HCT116 (cell line): Measurements from ENCODE around the gene FAM170B. TPM values are rescaled to one million over a fixed set of nuclear protein-coding genes. Genes with fewer than 3 reads are reported as not detected.

ENCODE experiments used
- ATAC-seq: fragments of 200-7000 bp; cut with Tn5 transposase; 2 replicates; pipeline ENCODE4 v1.9.1; 2020; ENCODE audit warnings: mild to moderate bottlenecking, moderate library complexity
- BruUV-seq: library from RNA; stranded (reverse); fragments of 400-500 nt; replicated peaks from 2 replicates; lab custom pipeline; 2021; lab: Mats Ljungman, UMichigan
- CTCF ChIA-PET: fragments of 300-600 bp; sonication (Branson Sonifier 250); formaldehyde crosslinking; loops from one replicate; lab custom pipeline; 2021; ENCODE audit warnings: antibody characterized with exemption; lab: Charles Lee
- POLR2A ChIA-PET: fragments of 300-600, 350-600 bp; sonication (Branson Sonifier 250); formaldehyde crosslinking; loops from one replicate; lab custom pipeline; 2021; ENCODE audit warnings: antibody characterized with exemption; lab: Charles Lee
- RAD21 ChIA-PET, 2 experiments: fragments of 300-600 bp; sonication (Branson Sonifier 250); formaldehyde crosslinking; loops; one replicate each; lab custom pipeline; 2023; ENCODE audit warnings: low total read pairs in 2 of 2; ENCODE audit not compliant: uncharacterized antibody in 2 of 2, unreplicated experiment in 2 of 2, low non-redundant PET in 1 of 2; lab: Charles Lee
- DNase-seq: peaks from one replicate; pipeline ENCODE4 v3.0.0-alpha.2; 2010; ENCODE audit warnings: low read depth, low spot score
- H2AFZ ChIP-seq: fragments of 200-600 bp; shearing (Covaris generic), sonication (generic); 2 replicates; pipeline ENCODE4 v1.6.1; 2017; ENCODE audit warnings: low read depth, mixed run types, mixed read lengths, antibody characterized with exemption, low read length; ENCODE audit not compliant: poor library complexity, severe bottlenecking
- H3K27ac ChIP-seq: 2 replicates; pipeline ENCODE4 v1.5.1; 2012; ENCODE audit warnings: low read depth, low read length
- H3K27me3 ChIP-seq: fragments of 200-600 bp; sonication (generic); 2 replicates; pipeline ENCODE4 v1.6.1; 2016; ENCODE audit warnings: mixed run types, low read length, mixed read lengths; ENCODE audit not compliant: insufficient read depth
- H3K36me3 ChIP-seq, 2 experiments: fragments of 200-500 bp in 1 of 2; fragments of 200-600 bp in 1 of 2; sonication (Bioruptor generic) in 1 of 2; sonication (generic) in 1 of 2; 2 replicates each; pipeline versions ENCODE4 v1.5.1 to v1.6.1; 2014 to 2016; ENCODE audit warnings: low read length in 2 of 2, inconsistent platforms in 1 of 2, mixed read lengths in 1 of 2, mixed run types in 1 of 2; ENCODE audit not compliant: insufficient read depth in 2 of 2, control insufficient read depth in 1 of 2
- H3K4me1 ChIP-seq, 2 experiments: fragments of 200-600 bp in 1 of 2; sonication (generic) in 1 of 2; 2 replicates each; pipeline versions ENCODE4 v1.5.1 to v1.6.1; 2012 to 2017; ENCODE audit warnings: low read length in 2 of 2, inconsistent platforms in 1 of 2, mild to moderate bottlenecking in 1 of 2, mixed read lengths in 1 of 2, mixed run types in 1 of 2, moderate library complexity in 1 of 2; ENCODE audit not compliant: insufficient read depth in 2 of 2, control insufficient read depth in 1 of 2
- H3K4me2 ChIP-seq: fragments of 200-600 bp; sonication (generic); 2 replicates; pipeline ENCODE4 v1.6.1; 2017; ENCODE audit warnings: mixed run types, low read length, mixed read lengths
- H3K4me3 ChIP-seq, 2 experiments: fragments of 200-600 bp in 1 of 2; sonication (generic) in 1 of 2; replicated peaks in 1 of 2; 2 replicates each; pipeline ENCODE4 v1.5.1; 2011 to 2016; ENCODE audit warnings: low read length in 2 of 2, control low read depth in 1 of 2, low read depth in 1 of 2, mild to moderate bottlenecking in 1 of 2, mixed read lengths in 1 of 2, mixed run types in 1 of 2
- H3K79me2 ChIP-seq: fragments of 200-600 bp; sonication (generic); 2 replicates; pipeline ENCODE4 v1.6.1; 2017; ENCODE audit warnings: mild to moderate bottlenecking, mixed run types, low read length, moderate library complexity, mixed read lengths; ENCODE audit not compliant: insufficient read depth
- H3K9ac ChIP-seq: fragments of 200-600 bp; sonication (generic); 2 replicates; pipeline ENCODE4 v1.6.1; 2016; ENCODE audit warnings: low read length, mixed read lengths
- H3K9me2 ChIP-seq: fragments of 200-600 bp; sonication (generic), shearing (Covaris generic); 2 replicates; pipeline ENCODE4 v1.6.1; 2017; ENCODE audit warnings: mixed run types, mild to moderate bottlenecking, moderate library complexity; ENCODE audit not compliant: insufficient read depth
- H3K9me3 ChIP-seq, 2 experiments: fragments of 200-500 bp in 1 of 2; fragments of 200-600 bp in 1 of 2; sonication (Bioruptor generic) in 1 of 2; sonication (generic) in 1 of 2; 2 replicates each; pipeline ENCODE4 v1.6.1; 2014 to 2017; ENCODE audit warnings: low read length in 2 of 2, mixed read lengths in 2 of 2, inconsistent platforms in 1 of 2, low read depth in 1 of 2, mild to moderate bottlenecking in 1 of 2, mixed run types in 1 of 2, moderate library complexity in 1 of 2; ENCODE audit not compliant: control insufficient read depth in 1 of 2, insufficient read depth in 1 of 2
- H4K20me1 ChIP-seq: fragments of 200-600 bp; sonication (generic), shearing (Covaris generic); 2 replicates; pipeline ENCODE4 v1.6.1; 2017; ENCODE audit warnings: mixed run types, mild to moderate bottlenecking, moderate library complexity; ENCODE audit not compliant: insufficient read depth
- EGR1 ChIP-seq: IDR thresholded peaks from 2 replicates; pipeline ENCODE4 v1.6.1; 2012; ENCODE audit warnings: low read depth
- POLR2A ChIP-seq: IDR thresholded peaks from 2 replicates; pipeline ENCODE4 v1.7.0; 2011; ENCODE audit warnings: borderline replicate concordance; ENCODE audit not compliant: insufficient read depth, insufficient read length; ENCODE audit errors: extremely low read depth
- POLR2AphosphoS5 ChIP-seq: IDR thresholded peaks from 2 replicates; pipeline ENCODE4 v1.6.1; 2011; ENCODE audit warnings: mild to moderate bottlenecking, low read depth, low read length, moderate library complexity
- REST ChIP-seq: IDR thresholded peaks from 2 replicates; pipeline ENCODE4 v1.6.1; 2012; ENCODE audit warnings: low read depth
- SIN3A ChIP-seq: IDR thresholded peaks from 2 replicates; pipeline ENCODE4 v1.6.1; 2012; ENCODE audit warnings: low read depth
- TCF7L2 ChIP-seq: IDR thresholded peaks from 2 replicates; pipeline ENCODE4 v1.7.0; 2011; ENCODE audit warnings: borderline replicate concordance, inconsistent platforms; ENCODE audit not compliant: insufficient read depth, insufficient read length; ENCODE audit errors: extremely low read depth
- intact Hi-C: fragments of 100-400 bp; cut with micrococcal nuclease; formaldehyde crosslinking; loops from 2 replicates; pipeline ENCODE4 v1.10.0; 2022
- total RNA-seq: library from RNA; stranded (reverse); gene quantifications from one replicate; pipeline ENCODE4 v1.2.1, GENCODE V29; 2021; ENCODE audit not compliant: unreplicated experiment

FAM170B gene
- total RNA-seq, 1 experiment from 2014 or later: not detected

- no peak for ATAC-seq
- H2AFZ ChIP-seq: no peak overlapping the region
- H3K36me3 ChIP-seq: no peaks in the 10 kb centered on the region
- peaks cover 0 to 10% of the 10 kb centered on the region in 2 experiments; a peak in 1 of 4 replicates for H3K4me1 ChIP-seq
- H3K27ac ChIP-seq: no peak overlapping the region
- H3K9me3 ChIP-seq: no peaks in the 10 kb centered on the region
- RAD21 ChIA-PET: no interaction called here
- DNase-seq: no peak
- CTCF ChIA-PET: no interaction called here
- no peaks in the 10 kb centered on the region for H3K79me2 ChIP-seq
- no peak overlapping the region for H3K4me2 ChIP-seq
- intact Hi-C loops: no loop called here
- no peak overlapping the region for H3K4me3 ChIP-seq
- peaks cover 30% of the 10 kb centered on the region for H3K27me3 ChIP-seq
- POLR2A ChIA-PET: no interaction called here
- BruUV-seq: no TSS peak
- TF ChIP-seq POLR2A: no peak
- TF ChIP-seq POLR2AphosphoS5: no peak
- no peak for TF ChIP-seq REST
- TF ChIP-seq EGR1: no peak
- TF ChIP-seq TCF7L2: no peak
- no peak for TF ChIP-seq SIN3A
- H3K9ac ChIP-seq: no peak overlapping the region
- H3K9me2 ChIP-seq: no peaks in the 10 kb centered on the region
- H4K20me1 ChIP-seq: no peaks in the 10 kb centered on the region
Observed at GRCh38 chr10:49140304-49141177, 6.7 kb upstream of the FAM170B start.
